Sigmoid colon (tissue), 3 donors: ENCODE results near the gene KLHL2.

ENCODE experiments used
- POLR2A ChIP-seq, 2 donors: fragments of 450-650 bp; IDR thresholded peaks; one replicate each; pipeline ENCODE4 v1.6.1; 2016; ENCODE audit warnings: antibody characterized with exemption in 2 of 2, mild to moderate bottlenecking in 2 of 2, moderate library complexity in 2 of 2
- TF ChIP-seq, protein P1 (sequence below), 4 experiments: fragments of 450-650 bp in 3 of 4; fragments of 200-600 bp in 1 of 4; IDR thresholded peaks; one replicate each; pipeline ENCODE4 v1.5.1; 2016 to 2019; ENCODE audit warnings: antibody characterized with exemption in 4 of 4, mild to moderate bottlenecking in 3 of 4, moderate library complexity in 2 of 4

DNA sequence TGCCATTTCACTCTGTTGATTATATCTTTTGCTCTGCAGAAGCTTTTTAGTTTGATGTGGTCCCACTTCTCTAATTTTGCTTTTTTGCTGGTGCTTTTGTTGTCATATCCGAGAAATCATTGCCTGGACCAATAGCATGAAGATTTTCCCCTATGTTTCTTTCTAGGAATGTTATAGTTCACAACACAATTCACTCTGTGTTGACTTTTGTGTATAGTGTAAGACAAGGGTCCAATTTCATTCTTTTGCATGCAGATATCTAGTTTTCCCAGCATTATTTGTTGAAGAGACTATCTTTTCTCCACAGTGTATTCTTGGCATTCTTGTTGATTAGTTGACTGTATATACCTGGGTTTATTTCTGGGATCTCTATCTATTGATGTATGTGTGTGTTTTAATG, 163.2 kb downstream of the KLHL2 start:
- TF ChIP-seq, protein P1, sequence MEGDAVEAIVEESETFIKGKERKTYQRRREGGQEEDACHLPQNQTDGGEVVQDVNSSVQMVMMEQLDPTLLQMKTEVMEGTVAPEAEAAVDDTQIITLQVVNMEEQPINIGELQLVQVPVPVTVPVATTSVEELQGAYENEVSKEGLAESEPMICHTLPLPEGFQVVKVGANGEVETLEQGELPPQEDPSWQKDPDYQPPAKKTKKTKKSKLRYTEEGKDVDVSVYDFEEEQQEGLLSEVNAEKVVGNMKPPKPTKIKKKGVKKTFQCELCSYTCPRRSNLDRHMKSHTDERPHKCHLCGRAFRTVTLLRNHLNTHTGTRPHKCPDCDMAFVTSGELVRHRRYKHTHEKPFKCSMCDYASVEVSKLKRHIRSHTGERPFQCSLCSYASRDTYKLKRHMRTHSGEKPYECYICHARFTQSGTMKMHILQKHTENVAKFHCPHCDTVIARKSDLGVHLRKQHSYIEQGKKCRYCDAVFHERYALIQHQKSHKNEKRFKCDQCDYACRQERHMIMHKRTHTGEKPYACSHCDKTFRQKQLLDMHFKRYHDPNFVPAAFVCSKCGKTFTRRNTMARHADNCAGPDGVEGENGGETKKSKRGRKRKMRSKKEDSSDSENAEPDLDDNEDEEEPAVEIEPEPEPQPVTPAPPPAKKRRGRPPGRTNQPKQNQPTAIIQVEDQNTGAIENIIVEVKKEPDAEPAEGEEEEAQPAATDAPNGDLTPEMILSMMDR (IDR thresholded peaks at IDR 0.05) = no peak
- no peak for TF ChIP-seq POLR2A (IDR thresholded peaks at IDR 0.05)
